GM12892 (cell line): Measurements from ENCODE around the gene OXLD1.

Experiments used
- POLR2A ChIP-seq: IDR thresholded peaks from 2 replicates; pipeline ENCODE4 v1.6.1; 2011; ENCODE audit warnings: low read depth, low read length, control low read depth
- POLR2AphosphoS5 ChIP-seq: IDR thresholded peaks from 2 replicates; pipeline ENCODE4 v1.6.1; 2011; ENCODE audit warnings: low read depth, low read length, control low read depth

DNA sequence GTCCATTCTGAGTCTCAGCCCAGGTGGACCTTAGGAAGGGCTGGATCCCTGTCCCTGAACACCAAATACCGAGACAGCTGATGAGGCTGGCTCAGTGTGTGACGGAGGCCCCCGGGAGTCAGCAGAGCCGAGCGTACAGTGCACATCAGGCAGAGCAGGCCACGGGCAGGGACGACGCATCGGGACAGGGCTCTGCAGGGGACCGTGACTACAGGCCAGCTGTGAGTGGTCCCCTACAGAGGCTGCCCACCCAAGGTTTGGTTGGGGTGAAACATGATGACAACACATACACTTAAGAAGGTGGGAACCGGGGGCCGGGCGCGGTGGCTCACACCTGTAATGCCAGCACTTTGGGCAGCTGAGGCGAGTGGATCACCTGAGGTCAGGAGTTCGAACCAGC is 6.5 kb upstream of the OXLD1 start:
- TF ChIP-seq POLR2A (no peak), POLR2AphosphoS5 (no peak)
